Breast epithelium (tissue), 3 donors: Measurements from ENCODE around the gene GMEB1.

Source experiments
- POLR2AphosphoS5 ChIP-seq, 3 donors: sonication (generic); formaldehyde crosslinking; IDR thresholded peaks; one replicate each; pipeline ENCODE4 v1.6.1; 2017; ENCODE audit warnings: antibody characterized with exemption in 3 of 3
- TF ChIP-seq, protein P1 (sequence below), 3 donors: fragments of 450-650 bp; IDR thresholded peaks; one replicate each; pipeline ENCODE4 v1.5.1; 2016 to 2017; ENCODE audit warnings: antibody characterized with exemption in 3 of 3, mild to moderate bottlenecking in 3 of 3, moderate library complexity in 3 of 3

DNA sequence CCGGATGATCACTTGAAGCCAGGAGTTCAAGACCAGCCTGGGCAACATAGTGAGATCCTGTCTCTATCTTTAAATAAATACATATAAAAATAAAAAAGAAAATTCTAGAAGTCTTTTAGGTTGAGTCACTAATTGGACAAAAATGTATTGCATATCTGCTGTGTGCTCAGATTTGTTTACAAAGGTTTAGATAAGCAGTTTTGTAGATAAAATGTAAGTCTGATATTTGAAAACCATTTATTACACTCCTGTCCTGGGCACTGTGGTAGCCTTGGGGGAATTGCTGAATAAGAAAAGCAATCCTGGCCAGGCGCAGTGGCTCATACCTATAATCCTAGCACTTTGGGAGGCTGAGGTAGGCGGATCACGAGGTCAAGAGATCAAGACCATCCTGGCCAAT is 11.6 kb downstream of the GMEB1 start:
- no peak for TF ChIP-seq POLR2AphosphoS5 (IDR thresholded peaks at IDR 0.05)
- TF ChIP-seq, protein P1, sequence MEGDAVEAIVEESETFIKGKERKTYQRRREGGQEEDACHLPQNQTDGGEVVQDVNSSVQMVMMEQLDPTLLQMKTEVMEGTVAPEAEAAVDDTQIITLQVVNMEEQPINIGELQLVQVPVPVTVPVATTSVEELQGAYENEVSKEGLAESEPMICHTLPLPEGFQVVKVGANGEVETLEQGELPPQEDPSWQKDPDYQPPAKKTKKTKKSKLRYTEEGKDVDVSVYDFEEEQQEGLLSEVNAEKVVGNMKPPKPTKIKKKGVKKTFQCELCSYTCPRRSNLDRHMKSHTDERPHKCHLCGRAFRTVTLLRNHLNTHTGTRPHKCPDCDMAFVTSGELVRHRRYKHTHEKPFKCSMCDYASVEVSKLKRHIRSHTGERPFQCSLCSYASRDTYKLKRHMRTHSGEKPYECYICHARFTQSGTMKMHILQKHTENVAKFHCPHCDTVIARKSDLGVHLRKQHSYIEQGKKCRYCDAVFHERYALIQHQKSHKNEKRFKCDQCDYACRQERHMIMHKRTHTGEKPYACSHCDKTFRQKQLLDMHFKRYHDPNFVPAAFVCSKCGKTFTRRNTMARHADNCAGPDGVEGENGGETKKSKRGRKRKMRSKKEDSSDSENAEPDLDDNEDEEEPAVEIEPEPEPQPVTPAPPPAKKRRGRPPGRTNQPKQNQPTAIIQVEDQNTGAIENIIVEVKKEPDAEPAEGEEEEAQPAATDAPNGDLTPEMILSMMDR (IDR thresholded peaks at IDR 0.05): no peak
